Left ventricle myocardium inferior (tissue), 1 donor: ENCODE data around the gene DACH1. TPM values are rescaled to one million over a fixed set of nuclear protein-coding genes. Genes with fewer than 3 reads are reported as not detected.

Experiments
- DNase-seq: peaks from one replicate; pipeline ENCODE4 v3.0.0-alpha.2; 2020
- H3K27ac ChIP-seq: fragments of 200-600 bp; replicated peaks from 2 replicates; pipeline ENCODE4 v1.8.0; 2021
- H3K27me3 ChIP-seq: fragments of 200-600 bp; 2 replicates; pipeline ENCODE4 v1.8.0; 2021; ENCODE audit warnings: low read depth
- H3K36me3 ChIP-seq: fragments of 200-600 bp; 2 replicates; pipeline ENCODE4 v1.8.0; 2021
- H3K4me1 ChIP-seq: fragments of 200-600 bp; 2 replicates; pipeline ENCODE4 v1.8.0; 2021
- H3K4me3 ChIP-seq: fragments of 200-600 bp; 2 replicates; pipeline ENCODE4 v1.8.0; 2021; ENCODE audit warnings: mild to moderate bottlenecking, moderate library complexity
- H3K9me3 ChIP-seq: fragments of 200-600 bp; replicated peaks from 2 replicates; pipeline ENCODE4 v1.8.0; 2021
- CTCF ChIP-seq: fragments of 200-600 bp; IDR thresholded peaks from 2 replicates; pipeline ENCODE4 v1.8.0; 2021; ENCODE audit warnings: antibody characterized with exemption, mild to moderate bottlenecking, borderline replicate concordance
- intact Hi-C: fragments of 100-400 bp; cut with micrococcal nuclease; formaldehyde crosslinking; loops from one replicate; pipeline ENCODE4 v1.11.0; 2022
- total RNA-seq: library from RNA; stranded (reverse); fragmentation: NEBNext Ultra II Directional; extraction: Animal tissue kit (Norgen Biotek cat#: 25700); gene quantifications from one replicate; pipeline ENCODE4 v1.2.1, GENCODE V29; 2021
- donor health status: DM: no; HTN: yes; CAD: no; lungs with severe emphysema.

Gene DACH1
- total RNA-seq, 1 donor from 2014 or later = 3.4 TPM

GRCh38 chr13:71828564-71828963, 38.4 kb downstream of the DACH1 start:
- Histone ChIP-seq H3K4me3 (no peak overlapping the region), H3K9me3 (peaks cover 8% of the 10 kb centered on the region), H3K27me3 (no peaks in the 10 kb centered on the region), H3K4me1 (no peaks in the 10 kb centered on the region), H3K27ac (no peak overlapping the region), H3K36me3 (no peaks in the 10 kb centered on the region)
- intact Hi-C loops = no loop called here
- DNase-seq = no peak
- TF ChIP-seq CTCF = no peak

DNA sequence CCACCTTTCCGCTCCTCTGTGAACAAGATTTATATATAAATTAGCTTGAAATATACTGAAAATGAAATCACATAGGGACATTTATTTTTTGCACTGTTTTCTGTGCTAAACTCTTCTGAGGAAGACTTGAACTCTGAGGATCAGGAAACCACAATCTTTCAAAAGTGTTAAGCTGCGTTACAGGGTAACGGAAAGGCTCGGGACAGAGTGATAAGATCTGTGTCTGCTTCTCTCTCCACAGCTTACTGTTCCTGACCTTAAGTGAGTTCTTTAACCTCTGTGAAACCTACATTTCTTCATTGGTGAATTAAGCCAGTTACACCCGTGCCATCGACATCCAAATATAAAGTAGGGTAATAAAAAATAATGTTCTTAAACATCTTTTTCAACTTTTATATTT, 38.9 kb downstream of the DACH1 start:
- no peak overlapping the region for H3K4me3 ChIP-seq
- no peak for DNase-seq
- no peaks in the 10 kb centered on the region for H3K36me3 ChIP-seq
- intact Hi-C loops = no loop called here
- no peak for TF ChIP-seq CTCF
- H3K27me3 ChIP-seq = no peaks in the 10 kb centered on the region
- peaks cover 8% of the 10 kb centered on the region for H3K9me3 ChIP-seq
- no peaks in the 10 kb centered on the region for H3K4me1 ChIP-seq
- no peak overlapping the region for H3K27ac ChIP-seq

DNA sequence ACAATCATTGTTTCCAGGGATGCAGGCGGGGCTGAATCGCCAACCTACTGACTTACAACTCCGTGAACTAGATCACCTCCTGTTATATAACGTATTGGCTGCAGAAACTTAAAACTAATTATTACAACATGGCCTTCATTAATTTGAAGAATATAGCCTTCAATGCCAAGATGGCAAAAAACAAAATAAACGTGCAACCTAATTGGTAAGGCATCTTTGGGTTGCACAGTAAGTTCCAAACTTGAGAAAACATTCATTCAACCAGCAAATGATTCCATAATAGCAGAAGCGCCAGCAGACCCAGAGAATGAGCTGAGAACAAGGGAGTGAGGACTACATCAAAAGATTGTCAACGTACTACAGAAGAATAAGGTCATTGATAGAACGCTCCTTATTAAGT, 39.8 kb downstream of the DACH1 start:
- no peaks in the 10 kb centered on the region for H3K27me3 ChIP-seq
- no peaks in the 10 kb centered on the region for H3K4me1 ChIP-seq
- no peak overlapping the region for H3K27ac ChIP-seq
- no peak for DNase-seq
- intact Hi-C loops = no loop called here
- no peak for TF ChIP-seq CTCF
- H3K9me3 ChIP-seq = peaks cover 8% of the 10 kb centered on the region
- H3K4me3 ChIP-seq = no peak overlapping the region
- no peaks in the 10 kb centered on the region for H3K36me3 ChIP-seq

- TF ChIP-seq CTCF = no peak
- Histone ChIP-seq H3K4me1 (no peaks in the 10 kb centered on the region), H3K4me3 (no peak overlapping the region), H3K27me3 (no peaks in the 10 kb centered on the region), H3K36me3 (no peaks in the 10 kb centered on the region), H3K27ac (no peak overlapping the region), H3K9me3 (peaks cover 6% of the 10 kb centered on the region)
- no peak for DNase-seq
- intact Hi-C loops = no loop called here
These were observed 46.3 kb downstream of the DACH1 start for GRCh38 chr13:71820699-71821098.

- Histone ChIP-seq H3K4me1 (no peaks in the 10 kb centered on the region), H3K9me3 (no peaks in the 10 kb centered on the region), H3K4me3 (no peak overlapping the region), H3K36me3 (no peaks in the 10 kb centered on the region), H3K27me3 (no peaks in the 10 kb centered on the region), H3K27ac (no peak overlapping the region)
- no peak for DNase-seq
- TF ChIP-seq CTCF = no peak
- intact Hi-C loops = no loop called here
These were observed 49.7 kb downstream of the DACH1 start for GRCh38 chr13:71817335-71817734.
